HG03280 (cell line): ENCODE results near the gene ALG8.

Experiments used
- ATAC-seq: cut with Tn5 transposase; IDR thresholded peaks from one replicate; pipeline ENCODE4 v1.9.1; 2021; ENCODE audit warnings: mild to moderate bottlenecking, moderate library complexity; ENCODE audit not compliant: unreplicated experiment

The ALG8 gene

GRCh38 chr11:78160557-78160956 lies 21.1 kb upstream of the ALG8 start:
- no peak for ATAC-seq

DNA sequence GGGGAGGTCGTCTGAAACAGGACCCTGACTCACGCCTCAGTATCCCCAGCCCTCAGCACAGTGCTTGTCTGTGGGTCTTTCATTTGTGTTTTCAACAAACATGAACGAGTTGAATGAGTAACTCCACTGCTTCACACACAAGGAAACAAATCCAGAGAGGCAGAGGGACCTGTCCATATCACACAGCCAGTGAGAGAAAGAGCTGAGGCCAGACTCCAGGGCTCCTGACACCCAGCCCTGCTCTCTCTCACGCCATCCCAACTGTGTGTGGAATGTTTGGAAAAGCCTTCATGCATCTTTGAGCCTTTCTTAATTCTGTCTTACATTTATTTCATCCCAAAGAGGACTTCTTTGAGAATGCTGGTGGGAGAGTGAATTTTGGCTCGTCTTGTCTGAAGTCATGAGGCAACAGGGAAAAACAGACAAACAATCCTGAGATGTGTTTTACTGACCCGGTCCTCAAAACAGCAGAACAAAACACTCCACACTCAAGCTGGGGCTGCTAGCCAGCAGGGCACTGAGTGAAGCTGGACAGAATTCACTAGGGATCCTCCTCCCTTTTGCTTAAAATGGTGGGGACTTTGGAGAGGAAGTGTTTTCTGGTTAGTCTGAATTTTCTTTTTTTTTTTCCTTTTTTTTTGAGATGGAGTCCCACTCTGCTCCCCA lies 19.7 kb upstream of the ALG8 start:
- ATAC-seq: no peak

DNA sequence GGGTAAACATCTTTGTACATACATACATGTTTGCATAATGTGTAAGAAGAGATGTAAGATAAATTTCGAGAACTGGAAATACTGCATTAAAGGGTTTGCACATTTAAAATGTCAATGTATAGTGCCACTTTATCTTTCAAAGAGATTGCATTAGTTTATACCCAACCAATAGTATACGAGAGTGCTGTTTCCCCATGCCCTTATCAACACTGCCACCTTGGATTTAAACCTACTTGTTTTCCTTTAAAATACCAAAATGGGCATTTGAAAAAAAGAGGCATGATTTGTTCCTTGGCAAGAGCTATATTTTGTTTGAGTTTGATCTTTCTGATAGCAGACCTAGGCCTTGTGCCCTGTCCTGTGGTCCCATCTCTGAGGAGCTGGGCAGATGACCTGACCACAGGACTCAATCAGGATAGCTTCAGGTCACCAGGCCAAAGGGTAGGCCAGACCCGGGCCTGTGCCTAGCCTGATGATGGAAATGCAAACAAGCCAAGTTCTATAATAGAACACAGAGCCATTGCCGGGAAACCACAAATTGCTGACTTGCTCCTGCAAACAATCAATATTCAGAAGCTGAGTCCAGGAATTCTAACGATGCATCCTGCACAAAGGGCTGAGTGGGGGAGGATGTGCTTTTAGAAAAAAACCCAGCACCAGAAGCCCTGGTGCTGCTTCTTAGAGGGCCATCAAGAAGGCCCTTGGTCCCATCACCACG lies 16.9 kb upstream of the ALG8 start:
- ATAC-seq: no peak

DNA sequence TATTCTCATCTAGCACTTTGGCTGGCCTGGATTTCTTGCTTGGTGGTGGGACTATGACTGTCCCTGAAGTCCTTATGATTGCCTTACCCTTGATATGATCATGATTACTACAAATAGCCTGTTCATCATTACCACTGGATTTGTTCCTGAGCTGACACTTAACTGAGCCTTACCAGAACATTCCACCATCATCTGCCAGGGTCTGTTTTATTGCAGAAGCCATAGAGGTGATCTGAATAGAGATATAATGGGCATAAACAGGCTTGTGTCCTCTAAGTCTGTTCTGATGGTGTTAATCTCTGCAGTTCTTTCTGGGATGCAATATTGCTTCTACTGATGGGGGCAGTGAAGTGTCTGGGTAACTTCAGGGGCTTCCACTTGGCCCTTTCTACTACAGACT lies 12.4 kb upstream of the ALG8 start:
- ATAC-seq: no peak

GRCh38 chr11:78150754-78151153 lies 11.3 kb upstream of the ALG8 start:
- no peak for ATAC-seq

DNA sequence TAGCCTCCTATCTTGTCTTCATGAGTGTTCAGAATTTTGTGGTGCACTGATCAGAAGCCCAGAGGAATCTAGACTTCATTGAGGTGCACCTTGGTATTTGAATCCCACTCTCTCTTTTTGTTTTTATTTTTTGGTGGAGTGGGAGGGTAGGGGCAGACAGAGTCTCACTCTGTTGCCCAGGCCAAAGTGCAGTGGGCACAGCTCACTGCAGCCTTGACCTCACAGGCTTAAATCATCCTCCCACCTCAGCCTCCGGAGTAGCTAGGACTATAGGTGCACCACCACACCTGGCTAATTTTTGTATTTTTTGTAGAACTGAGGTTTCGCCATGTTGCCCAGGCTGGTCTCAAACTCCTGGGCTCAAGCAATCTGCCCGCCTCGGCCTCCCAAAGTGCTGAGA lies 10.9 kb upstream of the ALG8 start:
- ATAC-seq: no peak

GRCh38 chr11:78149646-78150045 lies 10.2 kb upstream of the ALG8 start:
- ATAC-seq: no peak

DNA sequence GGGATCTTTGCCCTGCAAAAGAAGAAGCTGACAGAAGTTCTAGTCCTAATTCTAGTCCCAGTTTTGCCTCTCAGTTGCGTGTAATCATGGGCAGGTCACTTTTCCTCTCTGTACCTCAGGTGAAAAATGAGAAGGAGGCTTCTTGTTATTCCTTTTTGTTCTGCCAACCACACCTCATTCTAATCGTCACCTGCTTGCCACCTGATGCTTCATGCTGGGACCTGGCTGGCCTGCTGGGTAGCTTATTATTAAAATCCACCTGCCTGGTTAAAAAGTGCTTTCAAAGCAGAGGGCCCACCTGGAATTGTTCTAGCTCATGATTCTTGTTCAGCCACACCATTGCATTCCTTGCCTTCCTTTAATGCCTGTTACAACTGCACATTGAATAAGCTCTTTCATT lies 8.4 kb upstream of the ALG8 start:
- no peak for ATAC-seq

DNA sequence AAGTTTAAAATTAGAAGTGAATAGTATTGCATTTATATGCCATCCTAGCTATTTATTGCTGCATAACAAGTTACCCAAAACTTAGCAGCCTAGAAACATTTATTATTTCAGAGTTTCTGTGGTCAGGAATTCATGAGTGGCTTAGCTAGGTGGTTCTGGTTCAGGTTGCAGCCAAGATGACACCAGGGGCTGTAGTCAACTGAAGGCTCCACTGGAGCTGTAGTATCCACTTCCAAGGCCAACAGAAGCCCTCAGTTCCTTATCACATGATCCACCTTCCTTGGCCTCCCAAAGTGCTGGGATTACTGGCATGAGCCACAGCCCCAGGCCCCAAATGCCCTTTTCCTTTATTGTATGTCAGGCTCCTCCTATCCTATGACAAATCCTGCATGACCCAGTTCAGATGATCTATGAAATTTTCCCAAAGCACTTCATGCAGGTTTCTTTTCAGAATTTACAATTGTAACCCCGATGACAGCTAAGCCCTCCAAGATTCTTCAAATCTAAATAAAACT lies 6.1 kb upstream of the ALG8 start:
- ATAC-seq: no peak

- no peak for ATAC-seq
Observed at GRCh38 chr11:78140392-78141077, 1.1 kb upstream of the ALG8 start.

DNA sequence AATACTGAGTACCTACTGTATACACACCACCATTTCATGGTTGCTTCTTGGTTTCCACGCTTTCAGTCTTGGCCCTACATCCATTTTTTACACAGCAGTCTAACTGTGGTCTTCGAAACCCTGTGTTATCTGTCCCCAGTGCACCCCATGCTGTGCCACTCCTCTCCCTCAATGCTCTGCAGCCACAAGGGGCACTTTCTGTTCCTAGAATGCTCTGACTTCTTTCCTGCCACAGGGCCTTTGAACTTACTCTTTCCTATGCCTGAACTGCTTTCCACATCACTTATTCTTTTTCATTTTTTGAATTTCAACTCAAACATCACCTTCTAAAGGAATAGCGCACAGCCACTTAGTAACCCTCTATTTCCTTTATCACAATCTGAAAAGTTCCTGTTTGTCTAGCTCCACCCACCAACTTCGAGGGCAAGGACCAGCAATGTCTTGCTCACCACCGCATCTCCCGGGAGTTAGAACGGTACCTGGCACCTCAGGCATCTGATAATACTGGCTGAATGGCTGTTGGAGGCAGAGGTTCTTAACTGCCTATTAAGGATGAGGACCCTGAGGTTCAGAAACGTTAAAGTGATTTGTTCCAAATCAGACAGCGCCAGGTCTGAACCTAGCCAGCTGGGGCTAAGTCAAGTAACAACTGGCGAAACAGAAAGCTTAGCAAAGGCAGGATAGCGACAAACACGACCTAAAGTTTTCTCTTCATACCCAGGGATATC lies 568 bp downstream of the ALG8 start:
- ATAC-seq: peak; percentile 34

- ATAC-seq: no peak
Observed at GRCh38 chr11:78138291-78138690, 1.1 kb downstream of the ALG8 start.

GRCh38 chr11:78132475-78132874 lies 7.0 kb downstream of the ALG8 start:
- ATAC-seq: no peak

GRCh38 chr11:78131956-78132355 lies 7.5 kb downstream of the ALG8 start:
- ATAC-seq: no peak

DNA sequence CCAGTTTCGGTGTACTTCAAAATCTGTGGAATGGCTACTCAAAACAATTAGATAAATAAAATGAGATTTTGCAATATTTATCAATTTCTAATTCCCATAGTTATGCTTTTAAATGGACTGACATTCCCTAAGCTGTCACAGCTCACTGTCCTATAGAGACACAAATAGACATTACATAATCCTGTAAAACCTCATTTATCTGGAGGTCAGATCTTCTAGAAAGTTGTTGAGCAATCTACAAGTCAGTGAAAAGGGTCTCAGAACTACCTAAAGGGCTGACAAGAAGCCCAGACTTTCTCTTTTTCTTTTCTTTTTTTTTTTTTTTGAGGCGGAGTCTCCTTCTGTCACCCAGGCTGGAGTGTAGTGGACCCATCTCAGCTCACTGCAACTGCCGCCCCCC lies 12.0 kb downstream of the ALG8 start:
- no peak for ATAC-seq

DNA sequence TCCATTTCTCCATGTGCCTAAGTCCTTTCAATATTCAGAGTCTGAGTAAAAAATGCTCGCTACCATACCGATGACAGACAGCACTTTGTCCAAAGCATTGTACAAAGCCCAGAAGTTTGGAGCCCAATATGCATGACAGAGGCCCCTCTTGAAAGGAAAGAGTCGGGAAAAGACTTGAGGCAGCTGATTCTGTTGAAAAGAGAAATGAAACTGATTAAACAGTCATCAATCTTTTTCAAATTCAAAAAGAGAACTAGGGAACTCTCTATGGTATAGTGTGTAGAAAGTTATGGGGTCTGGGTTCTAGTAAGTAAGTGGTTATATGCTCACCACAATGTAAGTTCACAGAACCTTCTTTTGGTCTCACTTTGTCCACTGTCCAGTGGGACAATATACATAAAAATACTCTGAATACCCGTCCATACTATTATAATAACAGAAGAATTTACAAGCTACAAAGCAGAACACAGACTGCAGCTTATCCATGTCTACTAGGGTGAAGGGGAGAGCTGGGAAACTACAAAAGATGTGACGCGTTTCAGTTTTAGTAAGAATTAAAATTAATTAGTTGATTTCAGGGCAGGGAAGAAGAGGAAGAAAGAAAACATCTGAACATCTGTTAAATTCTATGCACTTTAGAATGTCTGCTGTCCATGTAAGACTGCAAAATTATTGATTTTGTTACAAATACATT lies 26.7 kb downstream of the ALG8 start:
- peak; percentile 75 for ATAC-seq

DNA sequence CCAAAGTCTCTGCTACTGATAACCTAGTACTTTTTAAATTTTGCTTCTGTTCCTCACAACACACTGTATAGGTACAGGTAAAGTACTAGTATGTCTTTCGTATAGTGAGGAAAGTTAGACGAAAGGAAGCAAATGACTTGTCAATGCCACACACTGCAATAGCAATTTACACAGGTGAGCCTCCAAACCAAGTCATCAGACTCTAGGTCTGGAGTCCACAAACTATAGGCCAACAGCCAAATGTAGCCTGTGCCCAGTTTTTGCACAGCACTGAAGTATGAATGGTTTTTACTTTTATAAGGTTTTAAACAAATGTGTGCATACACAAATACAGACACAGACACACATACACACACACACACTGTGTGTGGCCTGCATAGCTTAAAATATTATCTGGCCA lies 28.1 kb downstream of the ALG8 start:
- no peak for ATAC-seq

GRCh38 chr11:78110830-78111229 lies 28.6 kb downstream of the ALG8 start:
- ATAC-seq: no peak

- ATAC-seq: no peak
Observed at GRCh38 chr11:78110351-78110750, 29.1 kb downstream of the ALG8 start.

GRCh38 chr11:78109081-78110015 lies 30.1 kb downstream of the ALG8 start:
- ATAC-seq: no peak
